Central memory CD4-positive, alpha-beta T cell (primary cell): Measurements from ENCODE around the gene NUP153.
"Not testable (repeated sequence)": the region's sequence is repeated elsewhere in the genome, so short reads cannot be mapped to it uniquely, and the experiment has no call there.

Source experiments
- DNase-seq: peaks from one replicate; pipeline ENCODE4 v3.0.0; 2022
- total RNA-seq, 3 experiments: gene quantifications; one replicate each; lab custom pipeline; 2026; lab: John Stamatoyannopoulos, UW

The NUP153 gene
- total RNA-seq: 192 to 378 (median 220) reads per million in 3 experiments

GRCh38 chr6:17706580-17707370 lies at the start of gene NUP153:
TSS of gene NUP153 (minus strand) at chr6:17706925. CDS start at chr6:17706387, 538 bp downstream.
- DNase-seq: peak; percentile 99

- no peak for DNase-seq
Measured at GRCh38 chr6:17754254-17754653, 47.5 kb upstream of the NUP153 start.

- not testable (repeated sequence) for DNase-seq
Measured at GRCh38 chr6:17745324-17745723, 38.6 kb upstream of the NUP153 start.

- not testable (repeated sequence) for DNase-seq
Measured at GRCh38 chr6:17744757-17745308, 38.1 kb upstream of the NUP153 start.

- no peak for DNase-seq
Measured at GRCh38 chr6:17744019-17744756, 37.5 kb upstream of the NUP153 start.

GRCh38 chr6:17741507-17741906 lies 34.8 kb upstream of the NUP153 start:
- no peak for DNase-seq

GRCh38 chr6:17740559-17741220 lies 34.0 kb upstream of the NUP153 start:
- DNase-seq: no peak

GRCh38 chr6:17737704-17738252 lies 31.1 kb upstream of the NUP153 start:
- no peak for DNase-seq

- DNase-seq: not testable (repeated sequence)
Measured at GRCh38 chr6:17735311-17735710, 28.6 kb upstream of the NUP153 start.

GRCh38 chr6:17730078-17730704 lies 23.5 kb upstream of the NUP153 start:
- DNase-seq: no peak

- no peak for DNase-seq
Measured at GRCh38 chr6:17729223-17730077, 22.7 kb upstream of the NUP153 start.

- DNase-seq: no peak
Measured at GRCh38 chr6:17728551-17729222, 22.0 kb upstream of the NUP153 start.

- no peak for DNase-seq
Measured at GRCh38 chr6:17725083-17725482, 18.4 kb upstream of the NUP153 start.

GRCh38 chr6:17724341-17724740 lies 17.6 kb upstream of the NUP153 start:
- DNase-seq: no peak

GRCh38 chr6:17721671-17722070 lies 14.9 kb upstream of the NUP153 start:
- no peak for DNase-seq

- no peak for DNase-seq
Measured at GRCh38 chr6:17719323-17720041, 12.8 kb upstream of the NUP153 start.

GRCh38 chr6:17716221-17716620 lies 9.5 kb upstream of the NUP153 start:
- DNase-seq: no peak

- no peak for DNase-seq
Measured at GRCh38 chr6:17714879-17715851, 8.4 kb upstream of the NUP153 start.

- DNase-seq: no peak
Measured at GRCh38 chr6:17714177-17714576, 7.5 kb upstream of the NUP153 start.
